Measurements from ENCODE around the gene REPIN1. TPM values are rescaled to one million over a fixed set of nuclear protein-coding genes. Genes with fewer than 3 reads are reported as not detected.

REPIN1 gene
- total and polyA plus RNA-seq, 9 of the 15 experiments (the other 6 are each of a cell fraction or from before 2014, with no cell fraction given) = 8.1 to 283 (median 94.3) TPM

- TF ChIP-seq ID3 (CRISPR knock-in tag; IDR thresholded peaks at IDR 0.05) (no peak), ID3 (tag; IDR thresholded peaks at IDR 0.05) (peak; percentile 97), FOXO4 (CRISPR knock-in tag; IDR thresholded peaks at IDR 0.05) (peak; percentile 90; the same call in 1 of the 2 replicates), CXXC5 (CRISPR knock-in tag; IDR thresholded peaks at IDR 0.05) (peak; percentile 95), SNRNP70 (optimal IDR thresholded peaks at IDR 0.05; ENCODE audit: low read depth, low read length) (no peak), E2F4 (CRISPR knock-in tag; IDR thresholded peaks at IDR 0.05; ENCODE audit: low read depth) (peak; percentile 67; the same call in 1 of the 2 replicates), TCF7 (IDR thresholded peaks at IDR 0.05; ENCODE audit: borderline replicate concordance) (peak; percentile 60; the same call in 1 of the 2 replicates), PATZ1 (CRISPR knock-in tag; IDR thresholded peaks at IDR 0.05; ENCODE audit: borderline replicate concordance) (peak; percentile 82; the same call in 1 of the 2 replicates)
Observed at GRCh38 chr7:150322833-150323681, 45.6 kb upstream of the REPIN1 start, which contains the start of the genes ACTR3C and LRRC61 (continued).

All from K562 (cell line).